SIG-M5 (cell line): ENCODE results near the gene APOB.

Experiments
- DNase-seq: peaks from one replicate; lab custom pipeline; 2025; lab: John Stamatoyannopoulos, UW

Gene APOB

DNA sequence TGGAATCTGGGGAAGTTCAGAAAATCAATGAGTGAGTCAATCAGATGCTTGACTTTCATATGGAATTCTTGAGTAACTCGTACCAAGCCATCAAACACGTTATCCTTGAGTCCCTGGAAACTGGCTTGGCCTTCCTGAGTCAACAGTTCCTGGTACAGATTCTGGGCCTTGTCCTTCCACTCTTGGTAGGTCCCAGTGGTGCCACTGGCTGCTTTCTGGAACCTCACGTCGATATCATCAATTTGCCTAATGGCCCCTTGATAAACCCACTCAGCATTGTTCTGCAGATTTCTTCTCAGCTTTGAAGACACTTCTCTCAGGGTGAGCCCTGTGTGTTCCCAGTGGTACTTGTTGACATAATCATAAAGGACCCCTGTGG lies 41.1 kb downstream of the APOB start:
- no peak for DNase-seq

DNA sequence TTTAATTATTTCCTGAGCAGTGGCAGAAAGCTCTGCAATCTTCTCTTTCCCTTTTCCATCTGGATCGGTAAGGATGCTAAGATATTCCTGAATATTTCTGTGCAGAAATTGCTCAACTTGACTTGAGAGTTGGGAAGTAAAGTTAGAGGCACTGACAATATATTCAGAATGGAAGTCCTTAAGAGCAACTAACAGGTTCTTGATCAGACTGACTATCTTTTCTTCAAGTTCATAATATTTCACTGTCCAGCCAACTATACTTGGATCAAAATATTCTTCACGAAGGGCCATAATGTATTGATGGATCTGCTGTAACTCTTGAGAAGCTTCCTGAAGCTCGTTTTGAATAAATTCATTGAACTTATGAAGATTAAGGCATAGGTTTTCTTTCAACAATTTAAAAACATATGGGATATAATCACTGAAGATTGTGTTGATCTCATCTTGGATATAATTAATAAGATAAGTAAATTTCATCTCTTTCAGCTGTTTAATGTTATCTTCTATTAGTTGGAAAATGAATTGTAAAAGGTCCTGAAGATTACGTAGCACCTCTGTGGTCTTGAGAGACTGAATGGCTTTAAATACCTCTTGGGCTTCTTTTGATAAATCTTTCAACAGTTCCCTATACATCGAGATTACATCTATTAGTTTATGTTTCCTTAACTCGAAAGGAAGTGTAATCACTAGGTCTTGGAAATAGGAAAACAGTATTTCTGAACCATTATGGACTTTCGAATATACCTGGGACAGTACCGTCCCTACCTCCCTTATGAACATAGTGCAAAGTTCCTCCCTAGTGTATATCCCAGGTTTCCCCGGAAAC lies 41.7 kb downstream of the APOB start:
- no peak for DNase-seq

DNA sequence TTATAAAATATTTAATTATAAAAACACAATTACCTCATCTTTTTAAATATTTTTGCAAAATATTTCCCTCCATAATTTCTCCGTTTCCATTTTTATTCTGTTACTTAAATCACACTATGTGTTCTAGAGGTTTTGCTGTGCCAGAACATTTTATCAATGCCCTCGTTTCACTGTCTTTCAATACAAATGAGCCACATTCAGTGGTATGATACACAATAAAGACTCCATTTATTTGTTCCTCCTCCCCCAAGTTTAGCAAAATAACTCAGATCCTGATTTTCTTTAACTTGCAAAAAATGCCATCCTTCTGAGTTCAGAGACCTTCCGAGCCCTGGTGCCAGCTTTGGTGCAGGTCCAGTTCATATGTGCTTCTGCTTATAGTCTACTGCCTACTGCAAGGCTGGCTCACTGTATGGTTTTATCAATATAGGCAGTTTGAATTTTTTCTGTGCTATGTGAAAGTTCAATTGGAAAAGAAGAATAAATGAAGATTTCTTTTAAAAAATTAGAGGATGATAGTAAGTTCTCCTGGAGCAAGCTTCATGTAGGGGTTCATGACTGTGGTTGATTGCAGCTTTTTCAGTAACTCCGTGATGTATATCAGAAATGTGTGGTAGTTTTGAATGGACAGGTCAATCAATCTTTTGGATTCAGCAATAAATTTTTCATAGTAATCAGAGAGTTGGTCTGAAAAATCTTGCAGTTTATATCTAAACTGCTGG lies 42.5 kb downstream of the APOB start:
- DNase-seq, result no peak

DNA sequence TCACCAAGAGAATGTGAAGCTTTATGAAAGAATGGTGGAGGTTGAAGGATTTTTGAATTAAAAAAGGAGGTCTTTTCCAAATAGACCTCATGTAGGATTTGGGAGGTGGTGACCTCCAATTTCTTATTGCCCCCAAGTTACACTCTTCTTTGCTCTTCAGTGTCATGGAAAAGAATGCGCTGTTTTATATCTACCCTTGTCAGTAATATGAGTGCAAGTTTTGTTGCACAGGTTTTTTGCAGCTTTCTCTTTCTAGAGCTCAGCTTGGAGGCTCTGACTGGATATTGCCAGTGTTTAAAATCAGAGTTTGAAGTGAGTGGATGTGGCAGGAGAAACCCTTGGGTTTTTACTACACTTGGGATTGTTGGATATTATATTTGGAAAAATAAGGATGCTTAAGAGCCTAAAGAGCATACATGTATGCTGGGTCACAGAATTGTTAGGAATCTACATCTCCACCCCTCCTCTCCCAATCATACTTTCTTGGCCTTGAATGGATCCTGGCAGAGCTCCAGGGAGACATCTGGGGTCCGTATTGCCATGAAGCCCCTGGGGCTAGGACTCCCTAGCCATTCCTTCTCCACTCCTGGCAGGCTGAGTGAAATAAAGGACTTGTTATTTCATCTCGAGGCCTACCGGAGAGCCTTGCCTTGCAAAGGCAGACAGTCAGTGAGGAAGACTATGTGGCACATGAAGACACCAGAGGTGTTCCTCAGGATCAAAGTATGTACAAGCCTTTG lies 43.8 kb downstream of the APOB start:
- no peak for DNase-seq

DNA sequence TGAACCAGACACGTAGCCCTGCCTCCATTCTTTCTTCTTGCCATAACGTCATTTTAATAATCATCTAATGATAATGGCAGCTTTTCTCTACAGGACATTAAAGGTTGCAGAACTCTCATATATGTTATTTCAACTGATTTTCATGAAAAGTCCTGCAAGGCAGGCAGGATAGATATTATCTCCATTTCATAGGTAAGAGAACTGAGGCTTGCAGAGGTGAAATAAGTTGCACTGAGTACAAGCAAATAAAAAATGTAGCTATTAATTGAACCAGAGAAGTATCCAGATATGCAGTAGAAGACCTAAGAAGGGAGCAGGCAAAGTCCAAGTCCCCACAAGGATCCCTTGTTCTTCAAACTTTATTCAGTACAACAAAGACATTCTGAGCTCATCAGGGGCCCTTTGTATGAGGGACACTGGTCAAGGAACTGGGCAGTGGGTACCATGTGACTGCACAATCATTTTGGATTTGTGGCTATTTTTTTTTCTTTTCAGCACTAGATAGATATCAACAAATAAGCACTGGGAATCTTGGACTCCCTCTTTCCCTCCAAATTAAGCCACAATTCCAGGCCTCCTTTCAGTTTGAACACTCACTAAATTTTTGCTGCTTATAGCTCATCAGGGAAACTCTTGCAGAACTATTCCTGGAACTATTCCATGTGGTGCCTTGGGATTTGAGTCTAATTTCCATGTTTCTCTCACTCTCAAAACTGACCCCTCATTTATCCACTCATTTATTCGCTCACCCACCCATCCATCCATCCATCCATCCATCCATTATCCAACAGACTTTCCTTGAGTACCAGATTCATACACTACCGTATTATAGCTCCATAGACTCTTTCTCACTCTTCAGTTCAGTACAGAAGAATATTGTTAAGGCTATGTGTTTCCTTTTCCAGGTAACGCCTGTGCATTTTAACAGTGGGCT lies 44.6 kb downstream of the APOB start:
- no peak for DNase-seq

DNA sequence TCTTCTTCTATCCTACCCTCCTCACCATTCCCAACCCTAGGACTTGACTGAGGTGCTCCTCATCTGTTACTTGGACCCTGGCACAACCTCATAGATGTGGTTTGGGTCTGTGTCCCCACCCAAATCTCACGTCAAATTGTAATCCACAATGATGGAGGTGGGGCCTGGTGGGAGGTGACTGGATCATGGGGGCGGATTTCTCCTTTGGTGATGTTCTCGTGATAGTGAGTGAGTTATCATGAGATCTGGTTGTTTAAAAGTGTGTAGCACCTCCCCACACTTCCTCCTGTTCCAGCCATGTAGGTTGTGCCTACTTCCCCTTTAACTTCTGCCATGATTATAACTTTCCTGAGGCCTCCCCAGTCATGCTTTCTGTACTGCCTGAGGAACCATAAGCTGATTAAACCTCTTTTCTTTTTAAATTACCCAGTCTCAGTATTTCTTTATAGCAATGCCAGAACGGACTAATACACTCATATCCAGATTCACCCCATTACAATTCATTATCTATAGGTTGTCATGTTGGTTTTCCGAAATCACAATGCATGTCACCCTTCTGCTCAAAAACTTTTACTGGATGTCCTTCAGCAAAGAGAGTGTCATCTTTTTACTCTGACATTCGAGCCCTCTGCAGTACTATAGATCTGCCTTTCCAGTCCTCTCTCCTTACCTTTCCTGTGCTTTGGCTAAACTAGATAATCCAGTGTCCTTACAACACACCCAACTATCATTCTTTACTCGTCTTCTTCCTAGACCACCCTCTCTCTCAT lies 45.7 kb downstream of the APOB start:
- no peak for DNase-seq

DNA sequence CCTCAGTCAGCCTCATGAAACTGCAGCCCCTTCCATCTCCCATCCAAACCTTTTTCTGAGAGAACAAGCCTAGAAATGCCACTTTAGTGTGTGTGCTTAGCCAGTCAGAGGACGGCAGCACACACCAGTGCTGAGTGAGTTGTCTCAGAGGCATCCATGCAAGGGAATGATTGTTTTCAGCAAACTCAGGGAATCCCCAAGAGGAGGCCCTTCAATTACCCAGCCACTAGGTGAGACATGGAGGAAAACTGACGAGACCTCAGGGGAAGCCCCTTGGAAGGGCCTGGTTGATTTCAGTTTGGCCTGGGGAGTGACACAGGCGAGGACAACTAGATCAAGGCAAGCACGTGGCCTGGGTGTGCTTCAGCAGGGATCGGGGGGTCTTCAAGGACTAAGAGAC lies 49.7 kb downstream of the APOB start:
- DNase-seq, result no peak

DNA sequence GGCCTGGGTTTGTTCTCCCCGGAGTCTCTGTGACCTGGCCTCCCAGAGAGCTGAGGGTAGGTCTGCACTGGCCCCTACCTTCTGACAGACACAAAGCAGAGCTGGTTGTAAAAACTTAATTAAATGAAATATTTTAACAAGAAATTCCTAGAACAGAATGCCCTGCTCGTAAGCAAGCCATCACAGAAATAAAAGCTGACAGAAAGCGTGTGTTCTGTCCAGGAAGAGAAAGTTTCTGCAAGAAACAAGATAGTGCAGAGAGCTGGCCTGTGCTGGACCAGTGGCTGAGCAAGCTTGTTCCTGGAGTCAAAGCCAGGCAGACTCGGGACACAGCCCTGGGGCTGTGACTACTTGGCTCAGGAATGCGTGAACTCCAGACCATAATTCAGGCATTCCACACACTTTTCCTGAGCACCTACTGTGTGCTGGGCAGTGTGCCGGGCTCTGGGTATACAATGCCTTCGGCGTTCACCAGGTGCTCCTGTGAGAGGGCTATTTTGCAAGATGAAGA lies 51.6 kb downstream of the APOB start:
- DNase-seq, result no peak

DNA sequence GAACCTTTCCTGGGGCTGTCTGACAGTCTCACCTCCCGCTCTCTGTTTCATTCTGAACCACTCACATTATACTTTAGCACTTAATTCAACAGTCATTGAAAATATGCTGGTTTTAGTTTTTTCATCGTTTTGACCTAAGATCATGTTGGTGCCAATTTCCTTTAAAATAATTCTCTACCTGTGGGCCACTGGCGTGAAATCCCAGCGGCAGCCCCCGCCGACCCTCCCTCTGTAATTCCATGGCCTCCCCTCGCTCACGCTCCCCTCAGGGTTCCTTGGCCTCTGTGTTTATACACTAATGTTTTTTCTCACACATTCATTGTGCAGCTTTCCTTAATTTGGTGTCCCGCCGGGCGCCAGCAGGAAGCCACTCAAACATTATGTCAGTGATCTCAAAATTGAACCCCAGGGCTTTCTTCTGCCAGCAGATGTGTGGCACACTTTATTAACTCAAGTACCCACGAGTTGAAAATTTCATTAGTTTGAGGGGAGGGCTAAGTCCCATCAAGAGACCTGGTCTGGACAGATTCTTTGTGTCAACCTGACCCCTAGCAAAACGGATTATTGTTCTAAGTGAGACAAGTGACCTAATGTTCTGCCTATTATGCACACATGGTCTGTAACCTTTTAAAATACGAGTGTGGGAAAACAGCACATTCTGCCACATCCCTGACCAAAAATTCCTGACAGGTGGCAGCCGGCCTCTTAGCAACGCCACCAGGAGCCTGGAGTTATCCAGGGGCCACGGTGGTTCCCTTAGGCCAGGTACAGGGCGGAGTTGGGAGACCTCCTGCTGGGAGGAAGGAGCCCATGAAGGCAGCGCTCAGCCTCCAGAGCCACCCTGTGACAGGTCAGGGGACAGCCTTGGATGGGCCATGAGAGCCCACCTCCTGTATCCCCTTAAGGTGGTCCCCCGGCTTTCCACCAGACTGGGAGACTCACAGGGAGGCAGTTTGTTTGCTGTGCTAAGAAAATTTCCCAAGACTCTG lies 53.1 kb downstream of the APOB start:
- DNase-seq, result no peak

DNA sequence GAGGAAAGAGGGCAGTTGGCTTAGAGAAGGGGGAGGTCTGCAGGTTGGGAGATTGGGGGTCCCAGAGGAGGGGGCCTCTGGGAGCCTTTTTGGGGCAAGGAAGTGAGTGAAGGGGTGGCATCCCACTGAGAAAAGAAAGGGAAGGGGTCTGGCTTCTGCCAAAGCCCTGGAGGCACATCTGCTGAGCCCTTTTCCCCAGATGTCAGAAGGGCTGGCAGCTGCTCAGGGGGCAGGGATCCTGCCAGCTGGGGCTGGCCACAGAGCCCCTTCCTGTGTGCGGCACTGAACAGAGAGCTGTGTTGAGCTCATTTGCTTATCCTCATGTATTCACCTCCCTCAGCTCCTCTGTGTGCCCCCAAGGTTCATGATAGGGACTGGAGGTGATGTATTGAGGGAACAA lies 54.5 kb downstream of the APOB start:
- DNase-seq, result no peak

DNA sequence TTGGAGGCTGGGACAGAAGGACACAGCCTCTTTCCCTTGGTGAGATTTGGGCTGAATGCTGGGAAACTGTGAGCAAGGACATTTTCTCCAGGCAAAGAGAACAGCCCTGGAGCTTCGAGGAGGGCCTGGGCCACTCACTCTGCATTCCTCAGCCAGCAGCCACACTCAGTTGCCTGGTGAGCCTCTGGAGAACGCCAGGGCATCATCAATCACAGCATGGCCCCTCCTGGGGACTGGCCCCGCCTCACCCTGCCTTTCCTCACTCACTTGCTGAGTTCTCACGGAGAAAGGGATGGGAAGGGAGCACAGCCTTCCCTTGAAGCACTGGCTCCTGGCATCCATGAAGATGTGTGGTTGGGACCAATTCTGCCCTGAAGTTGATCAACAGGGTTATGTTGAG lies 55.0 kb downstream of the APOB start:
- no peak for DNase-seq

DNA sequence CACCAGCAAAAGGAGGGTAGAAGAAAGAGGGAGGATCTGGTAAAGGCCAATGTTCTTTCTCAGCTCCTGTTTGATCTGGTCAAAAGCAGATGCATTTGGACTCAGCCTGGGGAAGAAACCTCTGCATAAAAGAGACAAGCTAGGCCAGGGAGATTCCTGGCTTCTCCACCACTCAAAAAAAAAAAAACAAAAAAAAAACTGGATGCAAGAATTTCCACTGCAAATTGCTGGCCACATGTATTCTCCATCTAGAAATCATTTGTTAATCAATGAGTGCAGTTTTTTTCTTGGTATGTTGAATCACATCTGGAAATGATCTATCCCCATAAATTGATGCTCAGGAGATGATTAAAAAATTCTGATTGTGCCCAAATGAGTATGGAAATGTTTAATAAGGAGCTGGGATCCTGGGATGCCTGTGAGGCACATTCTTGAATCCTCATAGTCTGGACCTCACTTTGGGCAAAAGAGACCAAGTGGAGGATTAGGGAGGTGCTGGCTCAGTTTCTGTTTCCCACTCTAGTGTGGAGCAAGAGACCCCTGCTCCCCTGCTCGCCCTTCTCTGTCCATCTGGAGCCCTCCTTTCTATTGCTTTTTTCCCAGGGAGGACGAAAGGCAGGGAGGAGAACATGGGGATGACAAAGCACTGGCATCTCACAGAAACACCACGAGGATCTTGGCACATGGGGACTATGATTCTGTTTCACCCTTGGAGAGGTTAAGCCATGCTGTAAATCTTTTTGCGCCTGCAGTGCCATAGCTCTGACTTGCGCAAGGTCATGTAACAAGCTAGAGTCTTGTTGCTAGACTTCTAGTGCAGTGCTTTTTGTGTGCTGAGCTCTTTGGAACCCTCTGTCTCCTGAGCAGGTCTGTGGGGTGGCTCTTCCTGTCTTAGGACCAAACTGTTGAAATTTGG lies 57.6 kb downstream of the APOB start:
- DNase-seq, result no peak

DNA sequence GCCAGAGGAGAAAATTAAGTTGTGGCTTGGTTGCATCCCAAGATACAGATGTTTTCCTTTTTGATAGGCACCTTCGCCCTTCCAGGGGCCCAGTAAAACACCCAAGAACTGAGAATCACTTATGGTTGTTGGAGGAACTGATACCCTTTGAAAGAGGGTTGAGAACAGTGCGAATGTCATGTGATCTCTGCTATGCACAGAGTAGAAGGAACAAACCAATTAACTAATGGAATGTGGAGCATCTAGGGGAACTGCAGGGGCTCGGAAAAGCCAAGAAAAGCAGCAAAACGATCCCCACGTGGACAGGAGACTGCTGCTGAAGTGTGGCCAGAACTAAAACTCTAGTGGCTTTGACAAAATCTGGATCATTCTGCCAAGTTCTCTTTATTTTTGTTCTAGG lies 58.8 kb downstream of the APOB start:
- DNase-seq, result no peak

DNA sequence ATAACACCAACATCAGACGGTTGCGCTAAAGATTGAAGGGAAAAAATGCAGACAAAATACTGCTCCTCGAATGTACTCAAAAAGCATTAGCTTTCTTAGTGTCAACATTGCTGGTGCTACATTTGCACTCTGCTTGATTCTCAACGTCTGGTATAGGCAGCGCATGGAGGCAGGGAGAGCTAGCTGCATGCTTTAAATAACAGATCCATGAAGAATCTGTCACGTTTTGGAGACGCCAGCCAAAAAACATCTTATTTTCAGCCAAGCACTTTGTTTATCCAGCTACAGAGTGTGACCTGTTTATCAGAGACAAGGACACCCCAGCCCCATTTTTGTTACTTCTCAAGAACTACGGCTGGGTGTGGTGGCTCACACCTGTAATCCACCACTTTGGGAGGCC lies 59.5 kb downstream of the APOB start:
- DNase-seq, result no peak

DNA sequence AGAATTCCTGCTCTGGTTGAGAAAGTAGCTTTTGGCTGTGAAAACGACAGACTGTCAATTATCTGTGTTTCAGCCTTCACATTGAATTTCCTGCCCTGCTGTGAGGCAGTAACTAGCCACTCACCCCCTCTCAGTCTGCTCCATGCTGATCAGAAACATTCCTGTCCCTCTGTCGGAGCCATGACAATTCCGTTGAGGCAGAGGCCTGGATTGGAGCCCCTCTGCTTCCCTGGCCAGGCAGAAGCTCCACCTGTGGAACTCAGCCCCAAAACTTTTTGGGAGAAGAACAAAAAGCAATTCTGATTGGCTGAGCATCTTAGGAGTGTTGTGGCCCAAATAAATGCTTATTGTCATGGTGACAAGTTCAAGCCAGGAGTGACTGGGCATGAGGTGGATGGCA lies 60.0 kb downstream of the APOB start:
- DNase-seq, result no peak

DNA sequence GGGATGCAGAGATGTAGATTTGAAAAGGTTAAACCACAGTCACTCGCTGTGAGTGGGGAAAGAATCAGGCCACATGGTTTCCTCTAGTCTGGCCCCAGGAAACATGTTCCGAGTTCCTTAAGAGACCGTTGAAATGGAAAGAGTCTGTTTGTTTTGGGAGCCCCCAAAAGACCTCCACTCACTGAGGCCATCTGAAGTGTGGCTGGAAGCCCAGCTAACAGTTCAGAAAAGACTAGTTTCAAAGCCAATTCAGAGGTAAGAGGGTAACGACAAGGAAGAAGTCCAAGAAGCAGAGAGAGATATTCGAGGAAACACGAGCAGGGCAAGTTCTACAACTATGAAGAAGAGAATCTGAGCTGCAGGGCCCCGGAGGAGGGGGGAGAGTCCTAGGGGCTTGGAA lies 61.0 kb downstream of the APOB start:
- DNase-seq, result no peak

DNA sequence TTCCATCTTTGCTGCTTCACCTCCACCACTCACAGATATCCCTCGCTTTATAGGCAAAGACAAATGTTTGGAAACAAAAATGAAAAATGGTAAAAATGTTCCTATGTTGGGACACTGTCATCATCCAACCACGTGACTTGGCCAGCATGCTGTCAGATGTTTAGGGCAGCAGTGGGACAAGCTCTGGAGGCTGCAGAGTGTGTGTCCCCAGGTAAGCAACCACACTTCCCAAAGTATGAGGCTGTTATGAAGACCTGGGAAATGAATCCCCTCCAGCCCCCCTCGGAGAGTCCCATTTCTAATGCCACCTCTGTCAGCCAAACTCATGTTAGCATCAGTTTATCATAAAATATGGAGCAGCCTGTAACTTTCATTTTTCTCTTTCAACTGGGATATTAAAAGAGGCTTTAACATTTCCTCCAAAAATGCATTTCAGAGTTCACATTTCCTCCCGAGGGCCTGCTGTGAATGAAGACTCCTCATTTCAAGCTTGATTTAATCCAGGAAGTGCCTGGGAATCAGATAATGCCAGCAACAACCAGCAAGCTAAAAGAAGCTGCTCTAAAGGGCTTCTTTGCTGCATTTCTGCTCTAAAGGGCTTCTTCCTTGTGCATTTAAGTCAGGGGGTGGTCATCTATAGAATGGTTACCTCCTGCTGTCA lies 66.2 kb downstream of the APOB start:
- DNase-seq, result no peak

DNA sequence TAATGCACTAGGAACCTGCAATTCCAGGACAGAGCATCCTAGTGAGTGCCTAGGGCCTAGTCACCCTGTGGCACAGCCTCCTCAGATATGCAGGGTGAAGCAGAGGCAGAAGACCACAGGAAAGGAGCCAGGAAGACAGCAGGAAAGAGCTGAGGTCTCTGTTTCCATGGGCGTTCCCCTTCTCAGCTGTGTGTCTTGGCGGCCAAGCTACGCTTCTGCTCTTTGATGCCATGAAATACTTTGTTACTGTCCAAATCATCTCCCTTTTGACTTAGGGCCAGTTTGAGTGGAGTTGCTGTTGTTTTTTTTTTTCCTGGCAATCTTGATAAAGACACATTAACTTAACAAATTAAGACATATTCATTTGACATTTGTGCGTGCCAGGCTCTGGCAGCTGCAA lies 67.3 kb downstream of the APOB start:
- DNase-seq, result no peak
